A549 (cell line): ENCODE data around the gene PDXK. TPM values are rescaled to one million over a fixed set of nuclear protein-coding genes. Genes with fewer than 3 reads are reported as not detected.

Experiments
- ATAC-seq, 2 experiments: fragments of 200-7000 bp in 1 of 2; fragments of >200 bp in 1 of 2; cut with Nextera tagmentation in 1 of 2; cut with Tn5 transposase in 1 of 2; 3 replicates each; pipeline versions ENCODE4 v1.8.0 to v1.9.1; 2018 to 2020; ENCODE audit warnings: mild to moderate bottlenecking in 1 of 2, moderate library complexity in 1 of 2
- CTCF ChIA-PET: fragments of 300-600 bp; sonication (Branson Sonifier 250); formaldehyde crosslinking; extraction: SDS; loops from one replicate; lab custom pipeline; 2021; ENCODE audit warnings: antibody characterized with exemption, inconsistent platforms; lab: Yijun Ruan, JAX
- POLR2A ChIA-PET: fragments of 350-600 bp; formaldehyde crosslinking; extraction: SDS; loops from one replicate; lab custom pipeline; 2021; ENCODE audit warnings: antibody characterized with exemption, inconsistent platforms; lab: Yijun Ruan, JAX
- DNase-seq, 2 experiments: peaks; one replicate each; pipeline versions ENCODE4 v3.0.0 to v3.0.0-alpha.2; 2011 to 2016; ENCODE audit warnings: low read depth in 1 of 2, low spot score in 1 of 2
- FAIRE-seq: peaks from 2 replicates; lab custom pipeline; 2011; peaks lifted over from hg19 to GRCh38; lab: Jason Lieb, UNC
- H3K27ac ChIP-seq, 2 experiments: fragments of >200 bp; sonication (Bioruptor Twin); formaldehyde crosslinking; 3 replicates each; pipeline ENCODE4 v1.5.1; 2016 to 2017
- H3K4me1 ChIP-seq: fragments of >200 bp; sonication (Bioruptor Twin); formaldehyde crosslinking; 3 replicates; pipeline ENCODE4 v1.6.1; 2016
- H3K4me2 ChIP-seq: fragments of >200 bp; sonication (Bioruptor Twin); formaldehyde crosslinking; 3 replicates; pipeline ENCODE4 v1.6.1; 2016
- H3K4me3 ChIP-seq: fragments of >200 bp; sonication (Bioruptor Twin); formaldehyde crosslinking; 3 replicates; pipeline ENCODE4 v1.5.1; 2016
- H3K9me3 ChIP-seq: fragments of >200 bp; sonication (Bioruptor Twin); formaldehyde crosslinking; 3 replicates; pipeline ENCODE4 v1.6.1; 2016
- ATOH8 ChIP-seq: fragments of 250-450 bp; sonication (Bioruptor Pico); IDR thresholded peaks from 2 replicates; pipeline ENCODE4 v1.5.0; 2020; ENCODE audit warnings: low read depth, mild to moderate bottlenecking, moderate library complexity
- CEBPB ChIP-seq, 2 experiments: fragments of >200 bp in 1 of 2; sonication (Bioruptor Twin) in 1 of 2; formaldehyde crosslinking in 1 of 2; IDR thresholded peaks; 2 replicates each; pipeline ENCODE4 v1.6.1; 2012 to 2016
- CHD4 ChIP-seq: fragments of 200-600 bp; sonication (generic); IDR thresholded peaks from 2 replicates; pipeline ENCODE4 v1.6.1; 2016; ENCODE audit warnings: antibody characterized with exemption, mild to moderate bottlenecking, borderline replicate concordance
- E2F6 ChIP-seq: IDR thresholded peaks from 2 replicates; pipeline ENCODE4 v1.6.1; 2012; ENCODE audit warnings: low read depth, borderline replicate concordance
- FOSB ChIP-seq: fragments of 250-450 bp; sonication (Bioruptor Pico); IDR thresholded peaks from 2 replicates; pipeline ENCODE4 v1.5.0; 2020; ENCODE audit warnings: mild to moderate bottlenecking, moderate library complexity
- GATA3 ChIP-seq: IDR thresholded peaks from 2 replicates; pipeline ENCODE4 v1.6.1; 2012; ENCODE audit warnings: borderline replicate concordance
- HDAC2 ChIP-seq: fragments of 200-600 bp; sonication (generic); IDR thresholded peaks from 2 replicates; pipeline ENCODE4 v1.6.1; 2016
- HES2 ChIP-seq: fragments of >200 bp; sonication (Bioruptor Twin); formaldehyde crosslinking; IDR thresholded peaks from 2 replicates; pipeline ENCODE4 v1.6.1; 2016
- HOXA7 ChIP-seq: fragments of 250-450 bp; sonication (Bioruptor Pico); IDR thresholded peaks from 2 replicates; pipeline ENCODE4 v1.5.0; 2020; ENCODE audit warnings: mild to moderate bottlenecking, moderate library complexity
- HOXB13 ChIP-seq: fragments of 250-450 bp; sonication (Bioruptor Pico); IDR thresholded peaks from 2 replicates; pipeline ENCODE4 v1.5.0; 2020; ENCODE audit warnings: low read depth, mild to moderate bottlenecking, moderate library complexity
- JUN ChIP-seq, 2 experiments: fragments of >200 bp; sonication (Bioruptor Twin); formaldehyde crosslinking; IDR thresholded peaks; 2 replicates in 1 of 2; 3 replicates in 1 of 2; pipeline ENCODE4 v1.6.1; 2016 to 2017
- JUNB ChIP-seq: fragments of >200 bp; sonication (Bioruptor Twin); formaldehyde crosslinking; IDR thresholded peaks from 2 replicates; pipeline ENCODE4 v1.6.1; 2016
- MAZ ChIP-seq: fragments of 150-350 bp; IDR thresholded peaks from 2 replicates; pipeline ENCODE4 v1.6.1; 2014; ENCODE audit warnings: antibody characterized with exemption, low read depth, low read length, borderline replicate concordance
- NFE2L2 ChIP-seq: fragments of 150-350 bp; conservative IDR thresholded peaks from 2 replicates; pipeline ENCODE4 v1.6.1; 2014; ENCODE audit warnings: low read length
- POLR2A ChIP-seq: IDR thresholded peaks from 2 replicates; pipeline ENCODE4 v1.6.1; 2012; ENCODE audit warnings: mild to moderate bottlenecking, low read length
- POLR2AphosphoS2 ChIP-seq: conservative IDR thresholded peaks from 2 replicates; pipeline ENCODE4 v1.6.1; 2012; ENCODE audit warnings: low read length, improper control_type of control experiment, inconsistent platforms
- RAD21 ChIP-seq, 2 experiments: fragments of >200 bp in 1 of 2; sonication (Bioruptor Twin) in 1 of 2; formaldehyde crosslinking in 1 of 2; IDR thresholded peaks in 1 of 2; conservative IDR thresholded peaks in 1 of 2; 2 replicates in 1 of 2; 3 replicates in 1 of 2; pipeline ENCODE4 v1.6.1; 2012 to 2018; ENCODE audit warnings: inconsistent platforms in 1 of 2
- RNF2 ChIP-seq: fragments of 200-600 bp; sonication (generic); IDR thresholded peaks from 2 replicates; pipeline ENCODE4 v1.6.1; 2016; ENCODE audit warnings: low read depth, mild to moderate bottlenecking, antibody characterized with exemption, moderate library complexity, borderline replicate concordance
- SREBF2 ChIP-seq: fragments of 450-650 bp; IDR thresholded peaks from 2 replicates; pipeline ENCODE4 v1.6.1; 2014; ENCODE audit warnings: mild to moderate bottlenecking, moderate library complexity
- TP53 ChIP-seq: fragments of 250-450 bp; sonication (Bioruptor Pico); IDR thresholded peaks from 2 replicates; pipeline ENCODE4 v1.5.0; 2021; ENCODE audit warnings: mild to moderate bottlenecking, moderate library complexity
- USF2 ChIP-seq: fragments of 450-650 bp; IDR thresholded peaks from 2 replicates; pipeline ENCODE4 v1.6.1; 2014; ENCODE audit warnings: antibody characterized with exemption
- ZC3H11A ChIP-seq: fragments of 450-650 bp; IDR thresholded peaks from 2 replicates; pipeline ENCODE4 v1.6.1; 2014; ENCODE audit warnings: antibody characterized with exemption, mild to moderate bottlenecking
- WGBS: methylation state at CpG from one replicate; pipeline ENCODE4 v1.1.6; 2017; ENCODE audit errors: missing lambda C conversion rate; 5-methylcytosine and 5-hydroxymethylcytosine counted together
- polyA plus RNA-seq, 4 experiments: library from polyadenylated mRNA; depleted of rRNA in 3 of 4; stranded (reverse); fragments of >200 nt; fragmentation: RNase III in 1 of 4; extraction: RNeasy Plus Mini Kit Qiagen cat#74134 plus additional on column Dnase treatment in 1 of 4; gene quantifications; 2 replicates in 3 of 4; 3 replicates in 1 of 4; pipeline ENCODE4 v1.2.3, GENCODE V29; 2011 to 2017
- TF ChIP-seq, protein P1 (sequence below): IDR thresholded peaks from 2 replicates; pipeline ENCODE4 v1.6.1; 2012
- TF ChIP-seq, protein P2 (sequence below): IDR thresholded peaks from 2 replicates; pipeline ENCODE4 v1.6.1; 2012

Gene PDXK
- polyA plus RNA-seq, 2 of the 4 experiments (the other 2 are of a cell fraction): 220 to 292 TPM

GRCh38 chr21:43769325-43769958, 50.5 kb downstream of the PDXK start:
- WGBS: 93% methylated on average over 11 of the region's 11 CpGs
- CTCF ChIA-PET: interaction anchor here (0.9 to 1.2 kb wide), 2 partner anchors 20 to 206 kb away, joined by 3 to 6 read pairs; partner anchors contain the start of gene RRP1
- H3K4me2 ChIP-seq: no peak overlapping the region
- FAIRE-seq: no peak
- H3K4me1 ChIP-seq: peaks cover 44% of the 10 kb centered on the region
- H3K9me3 ChIP-seq: no peaks in the 10 kb centered on the region
- H3K27ac ChIP-seq: peak overlapping the region; percentile 94 to 97
- H3K4me3 ChIP-seq: no peak overlapping the region
- ATAC-seq: no peak
- POLR2A ChIA-PET: no interaction called here
- TF ChIP-seq JUNB (no peak), GATA3 (0 out of 2 replicates have a peak, but pooled peaks have one; percentile 12), POLR2AphosphoS2 (0 out of 2 replicates have a peak, but pooled peaks have one; percentile 23)
- TF ChIP-seq, protein P1, sequence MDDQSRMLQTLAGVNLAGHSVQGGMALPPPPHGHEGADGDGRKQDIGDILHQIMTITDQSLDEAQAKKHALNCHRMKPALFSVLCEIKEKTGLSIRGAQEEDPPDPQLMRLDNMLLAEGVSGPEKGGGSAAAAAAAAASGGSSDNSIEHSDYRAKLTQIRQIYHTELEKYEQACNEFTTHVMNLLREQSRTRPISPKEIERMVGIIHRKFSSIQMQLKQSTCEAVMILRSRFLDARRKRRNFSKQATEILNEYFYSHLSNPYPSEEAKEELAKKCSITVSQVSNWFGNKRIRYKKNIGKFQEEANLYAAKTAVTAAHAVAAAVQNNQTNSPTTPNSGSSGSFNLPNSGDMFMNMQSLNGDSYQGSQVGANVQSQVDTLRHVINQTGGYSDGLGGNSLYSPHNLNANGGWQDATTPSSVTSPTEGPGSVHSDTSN: peak; percentile 33; the same call in 1 of the 2 replicates
- no peak for DNase-seq

- CTCF ChIA-PET: interaction anchor here (0.9 kb wide), 1 partner anchor 205 kb away, joined by 3 read pairs; no protein-coding TSS in a partner anchor
- ATAC-seq (no peak), FAIRE-seq (no peak)
Measured at GRCh38 chr21:43770066-43770655, 51.2 kb downstream of the PDXK start.

DNA sequence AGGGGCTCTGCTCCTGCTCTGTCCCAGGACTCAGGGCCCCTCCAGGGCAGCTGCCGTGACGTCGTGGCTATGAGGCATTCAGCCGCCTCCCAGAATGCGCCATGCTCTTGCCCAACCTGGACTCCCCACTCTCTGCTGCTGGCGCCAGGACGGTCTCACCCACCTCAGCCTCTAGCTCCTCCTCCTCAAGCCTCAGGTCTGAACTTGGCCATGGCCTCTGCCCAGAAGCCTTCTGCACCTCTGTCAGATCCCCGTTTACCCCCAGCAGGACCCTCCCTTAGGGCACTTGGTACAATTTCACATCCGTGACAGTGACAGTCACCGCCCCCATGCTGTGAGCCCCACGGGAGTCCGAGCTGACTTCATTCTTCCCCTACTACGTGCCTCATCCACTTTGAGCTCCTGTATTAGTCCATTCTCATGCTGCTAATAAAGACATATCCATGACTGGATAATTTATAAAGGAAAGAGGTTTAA, 52.3 kb downstream of the PDXK start:
- DNase-seq: no peak
- no peak overlapping the region for H3K4me2 ChIP-seq
- peaks cover 37% of the 10 kb centered on the region for H3K4me1 ChIP-seq
- peak overlapping the region in 1 of 2 experiments; percentile 36; a peak in 2 of 6 replicates for H3K27ac ChIP-seq
- no peak for ATAC-seq
- H3K4me3 ChIP-seq: no peak overlapping the region
- FAIRE-seq: no peak
- ChIA-PET CTCF (interaction anchor here (1.2 to 1.7 kb wide), 2 partner anchors 43 to 168 kb away, joined by 4 to 5 read pairs; no protein-coding TSS in a partner anchor), POLR2A (no interaction called here)
- WGBS: 91% methylated on average over 11 of the region's 13 CpGs
- TF ChIP-seq JUN (IDR thresholded peaks at IDR 0.05) (no peak), ZC3H11A (no peak), SREBF2 (no peak), CHD4 (no peak), JUNB (no peak), NFE2L2 (no peak), CEBPB (IDR thresholded peaks at IDR 0.05) (no peak), HES2 (no peak), FOSB (CRISPR knock-in tag) (no peak)
- H3K9me3 ChIP-seq: no peaks in the 10 kb centered on the region

More at GRCh38 chr21:43770066-43770655, 51.2 kb downstream of the PDXK start:
- POLR2A ChIA-PET: no interaction called here
- no peak overlapping the region for H3K4me2 ChIP-seq
- 92% methylated on average over 21 of the region's 21 CpGs for WGBS
- no peak for TF ChIP-seq ATOH8 (CRISPR knock-in tag)
- TF ChIP-seq POLR2A: 0 out of 2 replicates have a peak, but pooled peaks have one; percentile 7
- no peak overlapping the region for H3K4me3 ChIP-seq
- H3K4me1 ChIP-seq: peaks cover 43% of the 10 kb centered on the region
- no peak for DNase-seq
- H3K27ac ChIP-seq: peak overlapping the region in 1 of 2 experiments; percentile 97; a peak in 1 of 6 replicates
- H3K9me3 ChIP-seq: no peaks in the 10 kb centered on the region

DNA sequence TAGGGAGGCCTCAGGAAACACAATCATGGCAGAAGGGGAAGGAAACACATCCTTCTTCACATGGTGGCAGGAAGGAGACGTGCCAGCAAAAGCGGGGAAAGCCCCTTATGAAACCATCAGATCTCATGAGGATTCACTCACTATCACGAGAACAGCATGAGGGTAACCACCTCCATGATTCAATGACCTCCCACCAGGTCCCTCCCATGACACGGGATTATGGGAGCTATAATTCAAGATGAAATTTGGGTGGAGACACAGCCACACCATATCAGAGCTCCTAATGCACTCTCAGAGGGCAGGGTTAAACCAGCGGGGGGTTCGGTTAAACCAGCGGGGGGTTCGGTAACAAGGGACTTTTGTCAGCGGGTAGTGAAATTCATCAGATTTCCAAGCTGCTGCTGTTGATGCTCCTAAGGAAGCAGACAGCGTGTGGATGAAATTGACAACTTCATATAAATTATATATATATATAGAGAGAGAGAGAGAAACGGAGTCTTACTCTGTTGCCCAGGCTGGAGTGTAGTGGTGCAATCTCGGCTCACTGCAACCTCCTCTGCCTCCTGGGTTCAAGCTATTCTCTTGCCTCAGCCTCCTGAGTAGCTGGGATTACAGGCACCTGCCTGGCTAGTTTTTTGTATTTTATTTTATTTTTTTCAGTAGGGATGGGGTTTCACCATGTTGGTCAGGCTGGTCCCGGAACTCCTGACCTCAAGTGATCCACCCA, 52.9 kb downstream of the PDXK start:
- ATAC-seq (no peak), DNase-seq (no peak), FAIRE-seq (no peak)
- no peak overlapping the region for H3K4me2 ChIP-seq
- ChIA-PET CTCF (interaction anchor here (1.2 to 1.7 kb wide), 2 partner anchors 44 to 167 kb away, joined by 4 to 5 read pairs; no protein-coding TSS in a partner anchor), POLR2A (no interaction called here)
- no peak overlapping the region for H3K4me3 ChIP-seq
- no peak overlapping the region for H3K27ac ChIP-seq
- H3K4me1 ChIP-seq: peaks cover 31% of the 10 kb centered on the region
- WGBS: 89% methylated on average over 11 of the region's 13 CpGs
- H3K9me3 ChIP-seq: no peaks in the 10 kb centered on the region
- TF ChIP-seq SREBF2: no peak
- no peak for TF ChIP-seq MAZ
- no peak for TF ChIP-seq USF2
- TF ChIP-seq HOXB13 (CRISPR knock-in tag): no peak
- TF ChIP-seq HOXA7 (CRISPR knock-in tag): no peak
- TF ChIP-seq E2F6: no peak
- TF ChIP-seq GATA3: no peak
- TF ChIP-seq, protein P2, sequence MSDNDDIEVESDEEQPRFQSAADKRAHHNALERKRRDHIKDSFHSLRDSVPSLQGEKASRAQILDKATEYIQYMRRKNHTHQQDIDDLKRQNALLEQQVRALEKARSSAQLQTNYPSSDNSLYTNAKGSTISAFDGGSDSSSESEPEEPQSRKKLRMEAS: no peak
- no peak for TF ChIP-seq HDAC2
- no peak for TF ChIP-seq HES2
- TF ChIP-seq RAD21 (conservative IDR thresholded peaks at IDR 0.05 in 1 of 2, IDR thresholded peaks at IDR 0.05 in 1 of 2): no peak
- TF ChIP-seq TP53 (CRISPR knock-in tag): no peak
- no peak for TF ChIP-seq RNF2
